Renal pelvis (tissue), 4 donors: Measurements from ENCODE around the gene CATSPER2. TPM values are rescaled to one million over a fixed set of nuclear protein-coding genes. Genes with fewer than 3 reads are reported as not detected.
"Not testable (repeated sequence)": the region's sequence is repeated elsewhere in the genome, so short reads cannot be mapped to it uniquely, and the experiment has no call there.

Source experiments
- DNase-seq: peaks from one replicate; pipeline ENCODE4 v3.0.0-alpha.2; 2013
- polyA plus RNA-seq, 3 donors: library from polyadenylated mRNA; unstranded; fragments of 120-200 nt; gene quantifications; one replicate each; pipeline ENCODE4 v1.2.1, GENCODE V29; 2013; ENCODE audit not compliant: insufficient read length in 3 of 3

CATSPER2 gene
- polyA plus RNA-seq, 3 donors = 3.3 to 13.3 (median 9.4) TPM

DNA sequence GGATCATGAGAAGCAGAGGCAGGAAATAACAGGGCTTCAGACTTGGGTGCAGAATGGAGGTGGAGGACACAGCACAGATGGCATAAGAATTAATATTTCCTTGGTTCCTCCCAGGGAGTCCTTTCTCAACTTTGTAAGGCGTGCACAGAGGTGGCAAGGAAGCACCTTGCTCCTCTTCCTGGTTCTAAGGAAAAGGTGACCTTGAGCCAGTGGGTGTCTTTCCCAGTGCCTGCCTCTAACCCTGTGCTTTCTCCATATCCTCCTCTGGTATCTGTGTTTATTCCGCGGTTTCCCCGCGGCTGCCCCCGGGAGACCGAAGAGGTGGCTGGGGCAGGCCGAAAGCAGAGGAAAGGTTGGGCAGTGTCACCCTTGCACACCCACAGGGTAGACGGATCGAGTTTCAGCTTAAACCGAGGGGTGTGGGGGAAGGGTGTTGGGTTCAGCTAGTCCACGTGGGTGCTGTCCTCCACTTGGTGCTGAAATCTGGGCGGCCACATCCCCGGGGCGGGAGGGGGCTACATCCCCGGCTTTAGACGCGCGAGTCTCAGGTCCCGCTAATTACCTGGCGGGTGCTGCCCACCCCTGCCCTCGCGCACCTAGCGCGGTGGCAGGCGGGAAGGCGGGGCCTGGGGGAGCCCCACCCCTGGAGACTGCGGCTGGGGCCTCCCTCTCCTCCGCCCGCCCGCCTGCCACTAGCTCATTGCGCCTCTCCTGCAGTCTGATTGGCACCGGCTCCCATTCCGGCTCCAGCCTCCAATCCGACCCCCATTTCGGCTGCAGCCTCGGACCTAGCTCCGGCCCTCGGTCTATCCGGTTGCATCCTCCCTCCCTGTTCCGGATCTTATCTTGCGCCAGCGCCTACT lies 55.1 kb downstream of the CATSPER2 start, which contains the start of gene CKMT1B:
TSS of gene CKMT1B (plus strand) at position 700 of the 863 bp plus-strand sequence. CDS start 192 bp downstream, outside the sequence.
- not testable (repeated sequence) for DNase-seq

DNA sequence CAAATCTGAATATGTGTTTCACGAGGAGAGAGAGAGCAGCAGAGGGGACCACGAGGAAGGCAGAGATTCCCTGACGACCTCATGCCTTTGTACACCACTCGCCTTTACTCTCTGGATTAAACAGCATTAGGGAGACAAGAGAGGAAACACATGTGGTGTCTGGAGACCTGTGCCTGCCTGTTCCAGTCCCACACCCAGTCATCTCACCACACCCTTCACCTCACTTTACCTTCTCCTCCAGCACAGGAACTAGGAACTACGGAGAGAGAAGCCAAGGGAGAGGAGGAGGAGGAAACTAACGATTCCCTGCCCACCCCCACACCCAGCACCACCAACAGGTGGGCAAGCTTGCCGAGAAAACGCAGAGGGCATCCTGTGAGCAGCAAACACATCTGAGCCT lies 55.8 kb downstream of the CATSPER2 start:
- not testable (repeated sequence) for DNase-seq

DNA sequence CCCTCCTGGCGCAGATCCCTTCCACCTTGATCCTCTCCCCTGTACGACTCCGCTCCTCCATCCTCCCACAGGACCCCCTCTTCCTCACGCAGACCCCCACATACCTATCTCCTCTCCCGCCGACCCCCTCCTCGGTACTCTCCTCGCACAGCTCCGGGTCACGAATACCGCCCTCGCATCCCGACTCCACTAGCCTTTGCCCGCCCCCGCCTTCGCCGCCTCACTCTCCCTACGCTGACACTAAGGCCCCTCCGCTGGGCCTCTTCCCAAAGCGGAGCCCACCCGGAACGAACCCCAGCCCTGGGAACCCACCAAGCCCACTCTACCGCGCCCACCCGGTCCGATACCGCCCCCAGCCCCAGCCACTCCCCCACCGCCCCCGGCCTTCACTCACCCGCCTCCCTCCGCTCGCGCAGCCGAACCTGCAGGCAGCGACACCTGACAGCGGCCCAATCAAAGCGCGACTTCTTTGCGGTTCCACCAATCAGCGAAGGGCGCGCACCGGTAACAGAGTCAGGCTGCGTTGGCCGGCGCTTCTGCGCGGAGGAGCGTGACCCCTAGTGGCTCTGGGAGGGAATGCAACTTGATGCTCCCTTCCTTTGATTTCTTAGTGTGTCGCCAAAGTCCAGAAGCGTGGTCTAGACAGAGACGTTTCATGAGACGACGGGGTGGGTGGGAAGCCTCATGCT lies 58.7 kb downstream of the CATSPER2 start, which contains the start of gene PPIP5K1:
TSS of gene PPIP5K1 (minus strand) at position 431 of the 689 bp plus-strand sequence. CDS start 5,704 bp downstream, outside the sequence.
- not testable (repeated sequence) for DNase-seq

Other genes starting within 250 kb of the CATSPER2 start
- gene TP53BP1, start 155.7 kb downstream of the CATSPER2 start, polyA plus RNA-seq = 100 to 1,000 TPM in 1 of 3 donors, 10 to 100 TPM in 2; 69.5 to 116 (median 99.3) TPM
- gene MAP1A, start 131.2 kb downstream of the CATSPER2 start, polyA plus RNA-seq = 1 to 10 TPM; 7.7 to 9.6 (median 8.2) TPM
- 10 to 100 TPM; 21.1 to 41.8 (median 36.1) TPM for gene PPIP5K1, start 58.6 kb downstream of the CATSPER2 start, polyA plus RNA-seq
- 1 to 10 TPM; 2.2 to 3.4 (median 3.2) TPM for gene CKMT1B, start 54.8 kb downstream of the CATSPER2 start, polyA plus RNA-seq
- gene STRC, start 30.0 kb downstream of the CATSPER2 start, polyA plus RNA-seq = 1 to 10 TPM in 2 of 3 donors, under 1 TPM in 1; 0.63 to 1.8 (median 1.2) TPM
- 1 to 10 TPM; 2.6 to 3.5 (median 3.3) TPM for gene CKMT1A, start 45.0 kb upstream of the CATSPER2 start, polyA plus RNA-seq
- 100 to 1,000 TPM; 489 to 632 (median 518) TPM for gene PDIA3, start 97.6 kb upstream of the CATSPER2 start, polyA plus RNA-seq
- gene ELL3, start 128.1 kb upstream of the CATSPER2 start, polyA plus RNA-seq = 1 to 10 TPM; 3.1 to 3.2 (median 3.2) TPM
- gene SERF2, start 143.5 kb upstream of the CATSPER2 start, polyA plus RNA-seq = 100 to 1,000 TPM; 586 to 760 (median 676) TPM
- under 1 TPM in 2 of 3 donors, not detected in 1; 0.25 to 0.47 TPM for gene SERINC4, start 151.4 kb upstream of the CATSPER2 start, polyA plus RNA-seq
- 10 to 100 TPM; 12.9 to 21.1 (median 13.3) TPM for gene HYPK, start 151.8 kb upstream of the CATSPER2 start, polyA plus RNA-seq
- gene MFAP1, start 175.8 kb upstream of the CATSPER2 start, polyA plus RNA-seq = 10 to 100 TPM; 58.3 to 74.3 (median 71.1) TPM
- 10 to 100 TPM; 12.6 to 14.0 (median 13.9) TPM for gene WDR76, start 178.2 kb upstream of the CATSPER2 start, polyA plus RNA-seq